HCT116 (cell line): Measurements from ENCODE around the gene USP16.

Source experiments
- ATF3 ChIP-seq: IDR thresholded peaks from 2 replicates; pipeline ENCODE4 v1.6.1; 2012
- CTCF ChIP-seq, 3 experiments: fragments of 200-600 bp in 1 of 3; sonication (generic) in 1 of 3; IDR thresholded peaks in 2 of 3; conservative IDR thresholded peaks in 1 of 3; 2 replicates each; pipeline ENCODE4 v1.5.1; 2012 to 2017; ENCODE audit warnings: low read depth in 2 of 3, low read length in 2 of 3, antibody characterized with exemption in 1 of 3, borderline replicate concordance in 1 of 3, control low read depth in 1 of 3, mild to moderate bottlenecking in 1 of 3, mixed read lengths in 1 of 3, mixed run types in 1 of 3, moderate library complexity in 1 of 3; ENCODE audit not compliant: insufficient read depth in 1 of 3
- EZH2 ChIP-seq: fragments of 200-600 bp; sonication (generic); IDR thresholded peaks from 2 replicates; pipeline ENCODE4 v1.6.1; 2017; ENCODE audit warnings: antibody characterized with exemption, mixed run types
- JUND ChIP-seq: IDR thresholded peaks from 2 replicates; pipeline ENCODE4 v1.6.1; 2012
- POLR2AphosphoS5 ChIP-seq: IDR thresholded peaks from 2 replicates; pipeline ENCODE4 v1.6.1; 2011; ENCODE audit warnings: mild to moderate bottlenecking, low read depth, low read length, moderate library complexity
- TCF7L2 ChIP-seq: IDR thresholded peaks from 2 replicates; pipeline ENCODE4 v1.7.0; 2011; ENCODE audit warnings: borderline replicate concordance, inconsistent platforms; ENCODE audit not compliant: insufficient read depth, insufficient read length; ENCODE audit errors: extremely low read depth

GRCh38 chr21:29102791-29103257, 78.4 kb downstream of the USP16 start:
- no peak for TF ChIP-seq CTCF (IDR thresholded peaks at IDR 0.05 in 2 of 3, conservative IDR thresholded peaks at IDR 0.05 in 1 of 3; ENCODE audit: borderline replicate concordance in 1 of 3, insufficient read depth in 1 of 3, low read depth in 2 of 3, low read length in 2 of 3)
- TF ChIP-seq TCF7L2 = no peak
- TF ChIP-seq EZH2 = no peak
- TF ChIP-seq POLR2AphosphoS5 = no peak
- TF ChIP-seq ATF3 = no peak
- no peak for TF ChIP-seq JUND
